Neural crest cell (in vitro differentiated cells): Measurements from ENCODE around the gene C1QTNF4. TPM values are rescaled to one million over a fixed set of nuclear protein-coding genes. Genes with fewer than 3 reads are reported as not detected.

Experiments
- DNase-seq: peaks from one replicate; pipeline ENCODE4 v3.0.0; 2021; ENCODE audit warnings: low read depth, mixed read lengths, low spot score
- H3K27ac Mint-ChIP-seq: one replicate; pipeline ENCODE4 v1.8.0; 2021; ENCODE audit warnings: mild to moderate bottlenecking, mixed read lengths; ENCODE audit not compliant: unreplicated experiment
- H3K27me3 Mint-ChIP-seq: 2 replicates; pipeline ENCODE4 v1.8.0; 2021; ENCODE audit warnings: low read depth, mild to moderate bottlenecking, mixed read lengths
- H3K36me3 Mint-ChIP-seq: 2 replicates; pipeline ENCODE4 v1.8.0; 2021; ENCODE audit warnings: low read depth, mild to moderate bottlenecking, mixed read lengths
- H3K4me1 Mint-ChIP-seq: 2 replicates; pipeline ENCODE4 v1.8.0; 2021; ENCODE audit warnings: mixed read lengths
- H3K4me3 Mint-ChIP-seq: one replicate; pipeline ENCODE4 v1.8.0; 2021; ENCODE audit warnings: mild to moderate bottlenecking, mixed read lengths
- H3K9me3 Mint-ChIP-seq: 2 replicates; pipeline ENCODE4 v1.8.0; 2021; ENCODE audit warnings: mixed read lengths
- CTCF ChIP-seq: fragments of 200-600 bp; sonication (generic); conservative IDR thresholded peaks from 2 replicates; pipeline ENCODE4 v1.5.0; 2021; ENCODE audit warnings: antibody characterized with exemption, mild to moderate bottlenecking
- total RNA-seq: library from RNA; stranded (reverse); gene quantifications from 2 replicates; pipeline ENCODE4 v1.2.1, GENCODE V29; 2021

The C1QTNF4 gene
- total RNA-seq, 1 donor from 2014 or later = 18.9 TPM

- no peaks in the 10 kb centered on the region for H3K4me1 Mint-ChIP-seq
- no peaks in the 10 kb centered on the region for H3K27me3 Mint-ChIP-seq
- peaks cover 15% of the 10 kb centered on the region for H3K36me3 Mint-ChIP-seq
- no peak for TF ChIP-seq CTCF
- no peak overlapping the region for H3K27ac Mint-ChIP-seq
- no peak overlapping the region for H3K4me3 Mint-ChIP-seq
- no peak for DNase-seq
- H3K9me3 Mint-ChIP-seq = no peaks in the 10 kb centered on the region
Measured at GRCh38 chr11:47628026-47628425, 33.8 kb upstream of the C1QTNF4 start.

- Mint-ChIP-seq H3K27me3 (no peaks in the 10 kb centered on the region), H3K4me1 (peaks cover 2% of the 10 kb centered on the region), H3K27ac (no peak overlapping the region), H3K4me3 (no peak overlapping the region), H3K9me3 (no peaks in the 10 kb centered on the region), H3K36me3 (peaks cover 9% of the 10 kb centered on the region)
- DNase-seq = no peak
- no peak for TF ChIP-seq CTCF
Measured at GRCh38 chr11:47626234-47626633, 32.0 kb upstream of the C1QTNF4 start.

GRCh38 chr11:47620836-47621378 is 26.7 kb upstream of the C1QTNF4 start:
- Mint-ChIP-seq H3K9me3 (no peaks in the 10 kb centered on the region), H3K27me3 (no peaks in the 10 kb centered on the region), H3K36me3 (peaks cover 8% of the 10 kb centered on the region)

GRCh38 chr11:47617417-47617809 is 23.2 kb upstream of the C1QTNF4 start:
- DNase-seq = no peak
- H3K27me3 Mint-ChIP-seq = no peaks in the 10 kb centered on the region
- no peak overlapping the region for H3K27ac Mint-ChIP-seq
- H3K36me3 Mint-ChIP-seq = peaks cover 4% of the 10 kb centered on the region
- no peak overlapping the region for H3K4me3 Mint-ChIP-seq
- no peaks in the 10 kb centered on the region for H3K9me3 Mint-ChIP-seq
- TF ChIP-seq CTCF = no peak
- H3K4me1 Mint-ChIP-seq = peaks cover 8% of the 10 kb centered on the region

More at GRCh38 chr11:47620836-47621378, 26.7 kb upstream of the C1QTNF4 start:
- H3K4me3 Mint-ChIP-seq = no peak overlapping the region
- DNase-seq = no peak
- peak overlapping the region; percentile 71 for H3K27ac Mint-ChIP-seq
- no peak for TF ChIP-seq CTCF
- peaks cover 8% of the 10 kb centered on the region for H3K4me1 Mint-ChIP-seq

- H3K36me3 Mint-ChIP-seq = peaks cover 4% of the 10 kb centered on the region
- H3K4me1 Mint-ChIP-seq = peaks cover 8% of the 10 kb centered on the region
- peak; percentile 39 for DNase-seq
- no peak overlapping the region for H3K4me3 Mint-ChIP-seq
- H3K9me3 Mint-ChIP-seq = no peaks in the 10 kb centered on the region
- no peak overlapping the region for H3K27ac Mint-ChIP-seq
- no peaks in the 10 kb centered on the region for H3K27me3 Mint-ChIP-seq
- peak; percentile 63 for TF ChIP-seq CTCF
Measured at GRCh38 chr11:47616726-47617416, 22.7 kb upstream of the C1QTNF4 start.
